Fibroblast of lung (primary cell): Measurements from ENCODE around the gene DSTYK. TPM values are rescaled to one million over a fixed set of nuclear protein-coding genes. Genes with fewer than 3 reads are reported as not detected.

Source experiments
- DNase-seq, 2 donors: peaks; one replicate each; pipeline versions ENCODE4 v3.0.0 to v3.0.0-alpha.2; 2010; ENCODE audit warnings: low read depth in 2 of 2
- H2AFZ ChIP-seq: 2 replicates; pipeline ENCODE4 v1.5.1; 2012; ENCODE audit warnings: low read length, control low read depth, inconsistent platforms
- H3K27ac ChIP-seq: 2 replicates; pipeline ENCODE4 v1.5.1; 2011; ENCODE audit warnings: low read length, control low read depth; ENCODE audit not compliant: insufficient read depth
- H3K27me3 ChIP-seq: 2 replicates; pipeline ENCODE4 v1.5.1; 2011; ENCODE audit warnings: mild to moderate bottlenecking, low read length; ENCODE audit not compliant: control insufficient read depth, insufficient read depth
- H3K36me3 ChIP-seq: 2 replicates; pipeline ENCODE4 v1.5.1; 2011; ENCODE audit warnings: low read length; ENCODE audit not compliant: control insufficient read depth, insufficient read depth
- H3K4me1 ChIP-seq: 2 replicates; pipeline ENCODE4 v1.5.1; 2011; ENCODE audit warnings: low read length; ENCODE audit not compliant: control insufficient read depth, insufficient read depth; ENCODE audit errors: extremely low read depth
- H3K4me2 ChIP-seq: 2 replicates; pipeline ENCODE4 v1.5.1; 2011; ENCODE audit warnings: low read length, control low read depth; ENCODE audit not compliant: insufficient read depth; ENCODE audit errors: extremely low read depth
- H3K4me3 ChIP-seq, 4 experiments: fragments of 200-600 bp in 1 of 4; sonication (generic) in 1 of 4; replicated peaks in 1 of 4; 2 replicates each; pipeline ENCODE4 v1.5.1; 2011 to 2016; ENCODE audit warnings: low read length in 4 of 4, low read depth in 3 of 4, mild to moderate bottlenecking in 3 of 4, control low read depth in 2 of 4, inconsistent platforms in 1 of 4, mixed read lengths in 1 of 4; ENCODE audit not compliant: insufficient read depth in 1 of 4; ENCODE audit errors: control extremely low read depth in 1 of 4
- H3K79me2 ChIP-seq: 2 replicates; pipeline ENCODE4 v1.5.1; 2012; ENCODE audit warnings: mild to moderate bottlenecking, low read length, inconsistent platforms; ENCODE audit not compliant: control insufficient read depth, insufficient read depth
- H3K9ac ChIP-seq: 2 replicates; pipeline ENCODE4 v1.5.1; 2011; ENCODE audit warnings: mild to moderate bottlenecking, low read length, control low read depth; ENCODE audit not compliant: insufficient read depth
- H3K9me3 ChIP-seq: 2 replicates; pipeline ENCODE4 v1.5.1; 2012; ENCODE audit warnings: low read depth, low read length; ENCODE audit not compliant: control insufficient read depth, insufficient read depth
- H4K20me1 ChIP-seq: 2 replicates; pipeline ENCODE4 v1.5.1; 2011; ENCODE audit warnings: low read length; ENCODE audit not compliant: control insufficient read depth, insufficient read depth; ENCODE audit errors: extremely low read depth
- EZH2 ChIP-seq: IDR thresholded peaks from 2 replicates; pipeline ENCODE4 v1.5.1; 2012; ENCODE audit warnings: low read length, control low read depth, mild to moderate bottlenecking; ENCODE audit errors: missing control alignments
- polyA plus RNA-seq, 2 donors: library from polyadenylated mRNA; depleted of rRNA in 1 of 2; stranded (reverse) in 1 of 2; unstranded in 1 of 2; fragments of >200 nt; gene quantifications; 2 replicates each; pipeline ENCODE4 v1.2.1, GENCODE V29; 2011 to 2012; ENCODE audit warnings: missing spikeins in 1 of 2
- total RNA-seq: library from RNA; depleted of rRNA; stranded (reverse); fragments of >200 nt; gene quantifications from 2 replicates; pipeline ENCODE4 v1.2.1, GENCODE V29; 2014
- TF ChIP-seq, protein P1 (sequence below), 2 donors: IDR thresholded peaks in 1 of 2; conservative IDR thresholded peaks in 1 of 2; 1 replicate in 1 of 2; 2 replicates in 1 of 2; pipeline ENCODE4 v1.5.1; 2011 to 2012; ENCODE audit warnings: low read length in 2 of 2, control low read depth in 1 of 2, inconsistent platforms in 1 of 2, low read depth in 1 of 2, mild to moderate bottlenecking in 1 of 2

The DSTYK gene
- total and polyA plus RNA-seq, 2 donors (not counting 1 experiment from before 2014, with no cell fraction given): 24.5 to 42.6 TPM

DNA sequence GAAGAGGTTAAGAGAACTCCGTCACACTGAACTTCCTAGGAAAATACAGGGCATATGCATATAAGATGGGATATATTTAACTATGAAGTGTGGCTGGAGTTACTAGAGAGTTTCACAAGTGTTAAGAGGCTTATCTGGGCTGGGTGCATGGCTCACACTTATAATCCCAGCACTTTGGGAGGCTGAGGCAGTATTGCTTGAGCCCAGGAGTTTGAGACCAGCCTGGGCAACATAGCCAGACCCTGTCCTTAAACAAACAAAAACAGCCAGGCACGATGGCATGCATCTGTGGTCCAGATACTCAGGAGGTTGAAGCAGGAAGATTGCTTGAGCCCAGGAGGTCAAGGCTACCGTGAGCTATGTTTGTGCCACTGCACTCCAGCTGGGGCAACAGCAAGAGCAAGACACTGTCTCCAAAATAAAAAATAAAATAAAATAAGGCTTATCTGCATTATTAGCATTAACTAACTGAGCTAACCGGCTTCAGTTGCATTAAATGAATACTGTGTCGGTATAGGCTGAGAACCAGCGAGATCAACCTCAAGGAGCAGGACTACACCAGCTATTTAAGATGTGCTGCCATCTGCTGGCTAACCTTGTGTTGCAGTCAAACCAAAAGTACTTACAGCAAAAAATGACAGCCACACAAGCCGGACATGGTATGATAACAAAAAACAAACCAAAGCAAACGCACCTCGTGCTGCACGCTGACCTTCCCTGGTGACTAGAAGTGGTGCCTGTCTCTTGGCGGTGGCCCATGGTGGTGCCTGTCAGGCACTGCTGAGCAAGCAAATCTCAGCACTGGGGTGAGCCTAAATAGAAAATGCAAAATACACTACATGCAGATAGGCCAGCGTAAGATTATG is 70.0 kb downstream of the DSTYK start:
- Histone ChIP-seq H2AFZ (no peak overlapping the region), H3K4me3 (no peak overlapping the region), H3K4me1 (peaks cover 21% of the 10 kb centered on the region), H3K4me2 (peak overlapping the region; percentile 61), H3K9me3 (no peaks in the 10 kb centered on the region), H3K27me3 (no peaks in the 10 kb centered on the region), H3K36me3 (no peaks in the 10 kb centered on the region), H3K27ac (no peak overlapping the region), H3K9ac (no peak overlapping the region), H3K79me2 (no peaks in the 10 kb centered on the region), H4K20me1 (no peaks in the 10 kb centered on the region)
- DNase-seq: peak; percentile 71 to 87
- TF ChIP-seq EZH2: no peak
- TF ChIP-seq, protein P1, sequence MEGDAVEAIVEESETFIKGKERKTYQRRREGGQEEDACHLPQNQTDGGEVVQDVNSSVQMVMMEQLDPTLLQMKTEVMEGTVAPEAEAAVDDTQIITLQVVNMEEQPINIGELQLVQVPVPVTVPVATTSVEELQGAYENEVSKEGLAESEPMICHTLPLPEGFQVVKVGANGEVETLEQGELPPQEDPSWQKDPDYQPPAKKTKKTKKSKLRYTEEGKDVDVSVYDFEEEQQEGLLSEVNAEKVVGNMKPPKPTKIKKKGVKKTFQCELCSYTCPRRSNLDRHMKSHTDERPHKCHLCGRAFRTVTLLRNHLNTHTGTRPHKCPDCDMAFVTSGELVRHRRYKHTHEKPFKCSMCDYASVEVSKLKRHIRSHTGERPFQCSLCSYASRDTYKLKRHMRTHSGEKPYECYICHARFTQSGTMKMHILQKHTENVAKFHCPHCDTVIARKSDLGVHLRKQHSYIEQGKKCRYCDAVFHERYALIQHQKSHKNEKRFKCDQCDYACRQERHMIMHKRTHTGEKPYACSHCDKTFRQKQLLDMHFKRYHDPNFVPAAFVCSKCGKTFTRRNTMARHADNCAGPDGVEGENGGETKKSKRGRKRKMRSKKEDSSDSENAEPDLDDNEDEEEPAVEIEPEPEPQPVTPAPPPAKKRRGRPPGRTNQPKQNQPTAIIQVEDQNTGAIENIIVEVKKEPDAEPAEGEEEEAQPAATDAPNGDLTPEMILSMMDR (conservative IDR thresholded peaks at IDR 0.05 in 1 of 2, IDR thresholded peaks at IDR 0.05 in 1 of 2; ENCODE audit: low read depth in 1 of 2, low read length in 2 of 2): peak; percentile 80 to 88

DNA sequence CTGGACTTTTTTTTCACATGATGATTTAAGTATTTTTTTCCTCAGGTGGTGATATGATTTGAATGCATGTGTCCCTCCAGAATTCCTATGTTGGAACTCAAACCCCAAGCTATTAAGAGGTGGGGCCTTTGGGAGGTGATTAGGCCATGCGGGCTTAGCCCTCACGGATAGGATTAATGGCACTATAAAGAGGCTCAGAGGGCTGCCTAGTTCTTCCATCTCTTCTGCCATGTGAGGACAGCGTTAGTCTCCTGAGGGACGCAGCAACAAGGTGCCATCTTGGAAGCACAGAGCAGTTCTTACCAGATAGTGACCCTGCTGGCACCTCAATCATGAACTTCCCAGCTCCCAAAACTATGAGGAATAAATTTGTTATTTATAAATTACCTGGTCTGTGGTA is 71.4 kb downstream of the DSTYK start:
- no peaks in the 10 kb centered on the region for H3K79me2 ChIP-seq

DNA sequence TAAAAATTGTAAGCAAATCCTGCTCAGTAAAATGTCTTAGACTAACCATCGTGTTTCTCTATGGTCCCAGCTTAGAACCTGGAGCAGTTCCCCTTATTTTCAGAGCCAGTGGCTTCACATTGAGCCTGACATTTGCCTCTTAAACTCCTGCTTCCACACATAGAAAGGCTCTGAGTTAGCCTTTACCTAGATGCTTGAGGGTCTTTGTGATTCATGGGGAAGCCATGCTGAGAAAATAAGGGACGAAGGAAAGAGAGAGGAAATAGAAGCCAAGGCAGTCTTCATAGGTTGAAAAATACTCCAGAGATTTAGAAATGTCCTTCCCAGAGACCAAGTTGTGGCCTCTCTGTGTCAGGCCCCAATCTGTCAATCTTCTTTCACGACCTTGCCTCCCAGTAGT is 73.6 kb downstream of the DSTYK start:
- DNase-seq: no peak
- Histone ChIP-seq H2AFZ (no peak overlapping the region), H3K27ac (no peak overlapping the region), H3K9ac (no peak overlapping the region), H3K36me3 (no peaks in the 10 kb centered on the region), H3K79me2 (no peaks in the 10 kb centered on the region), H3K27me3 (no peaks in the 10 kb centered on the region), H3K4me1 (peaks cover 5% of the 10 kb centered on the region), H3K4me3 (no peak overlapping the region), H3K4me2 (no peak overlapping the region), H4K20me1 (no peaks in the 10 kb centered on the region), H3K9me3 (no peaks in the 10 kb centered on the region)
- no peak for TF ChIP-seq EZH2
- TF ChIP-seq, protein P1 (conservative IDR thresholded peaks at IDR 0.05 in 1 of 2, IDR thresholded peaks at IDR 0.05 in 1 of 2; ENCODE audit: low read depth in 1 of 2, low read length in 2 of 2): no peak

More for the DNA sequence above, 71.4 kb downstream of the DSTYK start:
- H3K4me3 ChIP-seq: no peak overlapping the region
- no peaks in the 10 kb centered on the region for H4K20me1 ChIP-seq
- no peak for TF ChIP-seq EZH2
- TF ChIP-seq, protein P1 (conservative IDR thresholded peaks at IDR 0.05 in 1 of 2, IDR thresholded peaks at IDR 0.05 in 1 of 2; ENCODE audit: low read depth in 1 of 2, low read length in 2 of 2): no peak
- H3K4me2 ChIP-seq: no peak overlapping the region
- no peaks in the 10 kb centered on the region for H3K27me3 ChIP-seq
- H3K27ac ChIP-seq: no peak overlapping the region
- peaks cover 15% of the 10 kb centered on the region for H3K4me1 ChIP-seq
- no peaks in the 10 kb centered on the region for H3K36me3 ChIP-seq
- H3K9me3 ChIP-seq: no peaks in the 10 kb centered on the region
- no peak for DNase-seq
- H3K9ac ChIP-seq: no peak overlapping the region
- H2AFZ ChIP-seq: no peak overlapping the region
